Measurements from ENCODE around the gene HPSE. TPM values are rescaled to one million over a fixed set of nuclear protein-coding genes. Genes with fewer than 3 reads are reported as not detected.

Gene HPSE
- total and polyA plus RNA-seq, 2 donors (not counting 1 experiment from before 2014, with no cell fraction given), result 1.3 to 2.6 TPM

- intact Hi-C loops (cut with micrococcal nuclease), result no loop called here
- no peak for ATAC-seq (ENCODE audit: low read depth)
- H2AFZ ChIP-seq (ENCODE audit: insufficient read depth, low read depth, low read length, poor library complexity, severe bottlenecking), result no peak overlapping the region
- Mint-ChIP-seq H3K4me1 (peaks cover 54% of the 10 kb centered on the region), H3K27ac (peak overlapping the region; percentile 16), H3K9me3 (ENCODE audit: insufficient read depth) (no peaks in the 10 kb centered on the region), H3K4me3 (no peak overlapping the region), H3K27me3 (no peaks in the 10 kb centered on the region)
- H3K27me3 ChIP-seq (replicated peaks in 1 of 4; ENCODE audit: control extremely low read depth in 1 of 4, control insufficient read depth in 3 of 4, insufficient read depth in 4 of 4, low read length in 3 of 4), result no peaks in the 10 kb centered on the region
- peak overlapping the region in 1 of 2 donors; percentile 9 for H3K27ac ChIP-seq (ENCODE audit: low read length in 2 of 2)
- ChIA-PET CTCF (interaction anchor here (1.0 to 1.8 kb wide), 2 partner anchors 159 to 183 kb away, joined by 4 to 13 read pairs; no protein-coding TSS in a partner anchor), POLR2A (interaction anchor here (0.7 to 2.0 kb wide), 2 partner anchors 174 to 353 kb away, joined by 7 read pairs; no protein-coding TSS in a partner anchor)
- H3K4me2 ChIP-seq (replicated peaks; ENCODE audit: low read depth, low read length, poor library complexity, severe bottlenecking), result no peak overlapping the region
- H3K36me3 ChIP-seq (replicated peaks in 1 of 2; ENCODE audit: control extremely low read depth in 1 of 2, control insufficient read depth in 1 of 2, extremely low read depth in 1 of 2, insufficient read depth in 2 of 2, low read length in 1 of 2), result peaks cover 0 to 3% of the 10 kb centered on the region in 2 experiments
- 99% methylated on average over 7 of the region's 7 CpGs for WGBS (ENCODE audit: insufficient coverage)
- H3K9ac ChIP-seq (ENCODE audit: low read length), result no peak overlapping the region
- no peak for DNase-seq
- H3K4me3 ChIP-seq (ENCODE audit: control extremely low read depth in 1 of 5, extremely low read depth in 1 of 5, insufficient read depth in 1 of 5, low read depth in 2 of 5, low read length in 4 of 5), result no peak overlapping the region
- no peaks in the 10 kb centered on the region for H3K9me3 ChIP-seq (ENCODE audit: control extremely low read depth in 1 of 3, control insufficient read depth in 2 of 3, insufficient read depth in 1 of 3, low read length in 2 of 3)
- H4K20me1 ChIP-seq (ENCODE audit: control insufficient read depth, insufficient read depth, low read length, poor library complexity, severe bottlenecking), result no peaks in the 10 kb centered on the region
- peaks cover 7% of the 10 kb centered on the region for H3K79me2 ChIP-seq (ENCODE audit: control insufficient read depth, insufficient read depth, low read length)
- TF ChIP-seq CTCF (IDR thresholded peaks at IDR 0.05) (no peak), EZH2 (IDR thresholded peaks at IDR 0.05; ENCODE audit: borderline replicate concordance, insufficient read depth, low read depth, low read length, poor library complexity, severe bottlenecking) (no peak)
- peaks cover 51 to 57% of the 10 kb centered on the region in 2 donors for H3K4me1 ChIP-seq (ENCODE audit: control insufficient read depth in 2 of 2, insufficient read depth in 2 of 2, low read length in 2 of 2)
Measured at GRCh38 chr4:83257811-83258210, 76.8 kb downstream of the HPSE start.

GRCh38 chr4:83255584-83255983, 79.1 kb downstream of the HPSE start:
- no peak for ATAC-seq (ENCODE audit: low read depth)
- H3K9me3 Mint-ChIP-seq (ENCODE audit: insufficient read depth), result no peaks in the 10 kb centered on the region
- Histone ChIP-seq H3K4me1 (ENCODE audit: control insufficient read depth in 2 of 2, insufficient read depth in 2 of 2, low read length in 2 of 2) (peaks cover 64 to 72% of the 10 kb centered on the region in 2 donors), H3K9ac (ENCODE audit: low read length) (no peak overlapping the region), H2AFZ (ENCODE audit: insufficient read depth, low read depth, low read length, poor library complexity, severe bottlenecking) (no peak overlapping the region), H3K36me3 (replicated peaks in 1 of 2; ENCODE audit: control extremely low read depth in 1 of 2, control insufficient read depth in 1 of 2, extremely low read depth in 1 of 2, insufficient read depth in 2 of 2, low read length in 1 of 2) (no peaks in the 10 kb centered on the region), H3K27me3 (replicated peaks in 1 of 4; ENCODE audit: control extremely low read depth in 1 of 4, control insufficient read depth in 3 of 4, insufficient read depth in 4 of 4, low read length in 3 of 4) (no peaks in the 10 kb centered on the region), H3K9me3 (ENCODE audit: control extremely low read depth in 1 of 3, control insufficient read depth in 2 of 3, insufficient read depth in 1 of 3, low read length in 2 of 3) (no peaks in the 10 kb centered on the region), H3K4me2 (replicated peaks; ENCODE audit: low read depth, low read length, poor library complexity, severe bottlenecking) (peak overlapping the region; percentile 66), H3K79me2 (ENCODE audit: control insufficient read depth, insufficient read depth, low read length) (peaks cover 7% of the 10 kb centered on the region), H3K4me3 (ENCODE audit: control extremely low read depth in 1 of 5, extremely low read depth in 1 of 5, insufficient read depth in 1 of 5, low read depth in 2 of 5, low read length in 4 of 5) (no peak overlapping the region), H4K20me1 (ENCODE audit: control insufficient read depth, insufficient read depth, low read length, poor library complexity, severe bottlenecking) (no peaks in the 10 kb centered on the region), H3K27ac (ENCODE audit: low read length in 2 of 2) (no peak overlapping the region)
- no CpG with 5 or more reads among the region's 1 CpG for WGBS (ENCODE audit: insufficient coverage)
- no peak for TF ChIP-seq CTCF (IDR thresholded peaks at IDR 0.05)
- ChIA-PET POLR2A (interaction anchor here (1.4 to 2.0 kb wide), 2 partner anchors 145 to 172 kb away, joined by 7 to 13 read pairs; no protein-coding TSS in a partner anchor), CTCF (interaction anchor here (1.3 to 8.6 kb wide), 5 partner anchors 25 to 180 kb away, joined by 4 to 71 read pairs (median 9); partner anchors contain the start of gene PLAC8)
- H3K4me3 Mint-ChIP-seq, result no peak overlapping the region
- peaks cover 73% of the 10 kb centered on the region for H3K4me1 Mint-ChIP-seq
- DNase-seq, result no peak
- H3K27ac Mint-ChIP-seq, result no peak overlapping the region
- intact Hi-C loops (cut with micrococcal nuclease), result loop anchor here (2.0 kb wide), 1 partner anchor 15 kb away; no protein-coding TSS in a partner anchor
- no peaks in the 10 kb centered on the region for H3K27me3 Mint-ChIP-seq
